AG04449 (cell line): ENCODE results near the gene C2orf72.
"Not testable (repeated sequence)": the region's sequence is repeated elsewhere in the genome, so short reads cannot be mapped to it uniquely, and the experiment has no call there.

Experiments
- CTCF ChIA-PET: fragments of 350-600 bp; formaldehyde crosslinking; extraction: SDS; loops from one replicate; lab custom pipeline; 2021; ENCODE audit warnings: antibody characterized with exemption; lab: Yijun Ruan, JAX
- POLR2A ChIA-PET: fragments of 400-600, 350-600 bp; formaldehyde crosslinking; extraction: SDS; loops from one replicate; lab custom pipeline; 2020; ENCODE audit warnings: antibody characterized with exemption, inconsistent platforms; lab: Yijun Ruan, JAX
- DNase-seq: peaks from one replicate; pipeline ENCODE4 v3.0.0-alpha.2; 2010; ENCODE audit warnings: low read depth, low spot score
- H3K4me3 ChIP-seq: 2 replicates; pipeline ENCODE4 v1.5.1; 2011; ENCODE audit warnings: low read depth, mild to moderate bottlenecking, control low read depth, low read length
- CTCF ChIP-seq: IDR thresholded peaks from one replicate; pipeline ENCODE4 v1.5.1; 2011; ENCODE audit warnings: mild to moderate bottlenecking, moderate library complexity, low read length, control low read depth, inconsistent platforms; ENCODE audit not compliant: insufficient read depth; ENCODE audit errors: missing control alignments

C2orf72 gene

GRCh38 chr2:231016566-231017230, 20.6 kb upstream of the C2orf72 start:
- no peak for DNase-seq
- ChIA-PET POLR2A (no interaction called here), CTCF (interaction anchor here (0.8 to 2.0 kb wide), 6 partner anchors 11 to 193 kb away, joined by 3 to 7 read pairs (median 4); no protein-coding TSS in a partner anchor)
- TF ChIP-seq CTCF: no peak
- no peak overlapping the region for H3K4me3 ChIP-seq

- no peak overlapping the region for H3K4me3 ChIP-seq
- ChIA-PET POLR2A (no interaction called here), CTCF (interaction anchor here (0.8 to 2.0 kb wide), 3 partner anchors 10 to 36 kb away, joined by 3 to 7 read pairs (median 4); no protein-coding TSS in a partner anchor)
- DNase-seq: no peak
- TF ChIP-seq CTCF: no peak
Measured at GRCh38 chr2:231017231-231017598, 20.1 kb upstream of the C2orf72 start.

GRCh38 chr2:231018184-231018583, 19.1 kb upstream of the C2orf72 start:
- no peak for DNase-seq
- CTCF ChIA-PET: interaction anchor here (1.7 kb wide), 1 partner anchor 30 kb away, joined by 4 read pairs; no protein-coding TSS in a partner anchor
- TF ChIP-seq CTCF: no peak
- POLR2A ChIA-PET: no interaction called here
- no peak overlapping the region for H3K4me3 ChIP-seq

- DNase-seq, POLR2A ChIA-PET, CTCF ChIA-PET, H3K4me3 ChIP-seq: not testable (repeated sequence)
Measured at GRCh38 chr2:231025059-231025458, 12.3 kb upstream of the C2orf72 start.

GRCh38 chr2:231028889-231029288, 8.4 kb upstream of the C2orf72 start:
- CTCF ChIA-PET: no interaction called here
- no peak overlapping the region for H3K4me3 ChIP-seq
- no peak for TF ChIP-seq CTCF
- no peak for DNase-seq
- POLR2A ChIA-PET: no interaction called here

GRCh38 chr2:231029563-231029962, 7.8 kb upstream of the C2orf72 start:
- ChIA-PET CTCF (interaction anchor here (1.2 to 2.9 kb wide), 2 partner anchors 23 to 27 kb away, joined by 3 to 16 read pairs; no protein-coding TSS in a partner anchor), POLR2A (no interaction called here)
- TF ChIP-seq CTCF: no peak
- no peak overlapping the region for H3K4me3 ChIP-seq
- DNase-seq: no peak
